ENCODE data around the gene CRISP2. TPM values are rescaled to one million over a fixed set of nuclear protein-coding genes. Genes with fewer than 3 reads are reported as not detected.

CRISP2 gene
- total RNA-seq, 1 donor from 2014 or later: not detected

GRCh38 chr6:49698478-49698877 lies 14.9 kb downstream of the CRISP2 start:
- DNase-seq (ENCODE audit: extremely low spot score, unreplicated experiment): no peak
- no peak overlapping the region for H3K4me3 Mint-ChIP-seq (ENCODE audit: unreplicated experiment)
- no peak for TF ChIP-seq CTCF (IDR thresholded peaks at IDR 0.05)
- H3K36me3 Mint-ChIP-seq (ENCODE audit: unreplicated experiment): no peaks in the 10 kb centered on the region
- no peak overlapping the region for H3K27ac Mint-ChIP-seq (ENCODE audit: unreplicated experiment)
- no peaks in the 10 kb centered on the region for H3K27me3 Mint-ChIP-seq (ENCODE audit: unreplicated experiment)
- H3K4me1 Mint-ChIP-seq (ENCODE audit: unreplicated experiment): no peaks in the 10 kb centered on the region
- H3K9me3 Mint-ChIP-seq (ENCODE audit: unreplicated experiment): peaks cover 13% of the 10 kb centered on the region

- Mint-ChIP-seq H3K9me3 (ENCODE audit: unreplicated experiment) (peaks cover 14% of the 10 kb centered on the region), H3K4me1 (ENCODE audit: unreplicated experiment) (no peaks in the 10 kb centered on the region), H3K36me3 (ENCODE audit: unreplicated experiment) (no peaks in the 10 kb centered on the region), H3K27ac (ENCODE audit: unreplicated experiment) (no peak overlapping the region), H3K27me3 (ENCODE audit: unreplicated experiment) (no peaks in the 10 kb centered on the region), H3K4me3 (ENCODE audit: unreplicated experiment) (no peak overlapping the region)
- no peak for DNase-seq (ENCODE audit: extremely low spot score, unreplicated experiment)
- TF ChIP-seq CTCF (IDR thresholded peaks at IDR 0.05): no peak
Measured at GRCh38 chr6:49693512-49693911, 19.8 kb downstream of the CRISP2 start.

- no peaks in the 10 kb centered on the region for H3K27me3 Mint-ChIP-seq (ENCODE audit: unreplicated experiment)
- no peak for TF ChIP-seq CTCF (IDR thresholded peaks at IDR 0.05)
- DNase-seq (ENCODE audit: extremely low spot score, unreplicated experiment): no peak
- H3K36me3 Mint-ChIP-seq (ENCODE audit: unreplicated experiment): no peaks in the 10 kb centered on the region
- H3K4me3 Mint-ChIP-seq (ENCODE audit: unreplicated experiment): no peak overlapping the region
- H3K27ac Mint-ChIP-seq (ENCODE audit: unreplicated experiment): no peak overlapping the region
- H3K9me3 Mint-ChIP-seq (ENCODE audit: unreplicated experiment): peaks cover 14% of the 10 kb centered on the region
- no peaks in the 10 kb centered on the region for H3K4me1 Mint-ChIP-seq (ENCODE audit: unreplicated experiment)
Measured at GRCh38 chr6:49692534-49692933, 20.8 kb downstream of the CRISP2 start.

- H3K9me3 Mint-ChIP-seq (ENCODE audit: unreplicated experiment): no peaks in the 10 kb centered on the region
- no peak for DNase-seq (ENCODE audit: extremely low spot score, unreplicated experiment)
- no peaks in the 10 kb centered on the region for H3K36me3 Mint-ChIP-seq (ENCODE audit: unreplicated experiment)
- no peaks in the 10 kb centered on the region for H3K4me1 Mint-ChIP-seq (ENCODE audit: unreplicated experiment)
- H3K27me3 Mint-ChIP-seq (ENCODE audit: unreplicated experiment): no peaks in the 10 kb centered on the region
- no peak for TF ChIP-seq CTCF (IDR thresholded peaks at IDR 0.05)
- no peak overlapping the region for H3K4me3 Mint-ChIP-seq (ENCODE audit: unreplicated experiment)
- H3K27ac Mint-ChIP-seq (ENCODE audit: unreplicated experiment): no peak overlapping the region
Measured at GRCh38 chr6:49676671-49677281, 36.6 kb downstream of the CRISP2 start.

- TF ChIP-seq CTCF (IDR thresholded peaks at IDR 0.05): no peak
Measured at GRCh38 chr6:49675816-49676215, 37.5 kb downstream of the CRISP2 start.

More at GRCh38 chr6:49675816-49676215, 37.5 kb downstream of the CRISP2 start:
- DNase-seq (ENCODE audit: extremely low spot score, unreplicated experiment): no peak
- H3K27me3 Mint-ChIP-seq (ENCODE audit: unreplicated experiment): no peaks in the 10 kb centered on the region
- no peaks in the 10 kb centered on the region for H3K4me1 Mint-ChIP-seq (ENCODE audit: unreplicated experiment)
- no peaks in the 10 kb centered on the region for H3K36me3 Mint-ChIP-seq (ENCODE audit: unreplicated experiment)
- H3K4me3 Mint-ChIP-seq (ENCODE audit: unreplicated experiment): no peak overlapping the region
- H3K27ac Mint-ChIP-seq (ENCODE audit: unreplicated experiment): no peak overlapping the region
- no peaks in the 10 kb centered on the region for H3K9me3 Mint-ChIP-seq (ENCODE audit: unreplicated experiment)
